A673 (cell line): Measurements from ENCODE around the gene CHMP2A. TPM values are rescaled to one million over a fixed set of nuclear protein-coding genes. Genes with fewer than 3 reads are reported as not detected.

Experiments
- BruUV-seq: library from RNA; stranded (reverse); fragments of 400-500 nt; replicated peaks from 2 replicates; lab custom pipeline; 2021; lab: Mats Ljungman, UMichigan
- CTCF ChIA-PET: fragments of 300-600 bp; sonication (Branson Sonifier 250); formaldehyde crosslinking; loops from one replicate; lab custom pipeline; 2022; ENCODE audit warnings: antibody characterized with exemption; lab: Charles Lee
- POLR2A ChIA-PET: fragments of 300-600 bp; sonication (Branson Sonifier 250); formaldehyde crosslinking; loops from one replicate; lab custom pipeline; 2022; ENCODE audit warnings: antibody characterized with exemption; ENCODE audit not compliant: low non-redundant PET; lab: Charles Lee
- DNase-seq: peaks from one replicate; pipeline ENCODE4 v3.0.0-alpha.2; 2015; ENCODE audit warnings: low spot score
- H3K27ac ChIP-seq: fragments of 200-600 bp; sonication (generic); 2 replicates; pipeline ENCODE4 v1.5.1; 2016; ENCODE audit warnings: mixed run types, low read depth, mild to moderate bottlenecking, mixed read lengths, antibody characterized with exemption, low read length; ENCODE audit not compliant: poor library complexity, severe bottlenecking
- H3K27me3 ChIP-seq: fragments of 200-600 bp; sonication (generic); replicated peaks from 2 replicates; pipeline ENCODE4 v1.6.1; 2017; ENCODE audit warnings: mixed run types, low read depth, mild to moderate bottlenecking, mixed read lengths, antibody characterized with exemption, low read length; ENCODE audit not compliant: insufficient read depth, poor library complexity
- H3K36me3 ChIP-seq: fragments of 200-600 bp; sonication (generic); 2 replicates; pipeline ENCODE4 v1.6.1; 2016; ENCODE audit warnings: mixed run types, mild to moderate bottlenecking, mixed read lengths, antibody characterized with exemption, low read length; ENCODE audit not compliant: insufficient read depth, poor library complexity, severe bottlenecking
- H3K4me1 ChIP-seq: fragments of 200-600 bp; sonication (generic); 2 replicates; pipeline ENCODE4 v1.6.1; 2017; ENCODE audit warnings: mixed run types, mild to moderate bottlenecking, mixed read lengths, antibody characterized with exemption, low read length; ENCODE audit not compliant: insufficient read depth, poor library complexity, severe bottlenecking
- H3K4me3 ChIP-seq: fragments of 200-600 bp; sonication (generic); 2 replicates; pipeline ENCODE4 v1.5.1; 2016; ENCODE audit warnings: low read depth, mixed run types, mild to moderate bottlenecking, mixed read lengths, low read length; ENCODE audit not compliant: poor library complexity, severe bottlenecking
- H3K9me3 ChIP-seq: fragments of 200-600 bp; sonication (generic); 2 replicates; pipeline ENCODE4 v1.6.1; 2016; ENCODE audit warnings: mixed run types, low read depth, mild to moderate bottlenecking, mixed read lengths, antibody characterized with exemption, low read length; ENCODE audit not compliant: poor library complexity, severe bottlenecking
- CTCF ChIP-seq: fragments of 300-800, 200-600 bp; sonication (generic); conservative IDR thresholded peaks from 2 replicates; pipeline ENCODE4 v1.5.1; 2017; ENCODE audit warnings: low read depth, mild to moderate bottlenecking, antibody characterized with exemption, low read length, moderate library complexity, mixed read lengths
- EZH2 ChIP-seq: fragments of 200-600 bp; sonication (generic); IDR thresholded peaks from 2 replicates; pipeline ENCODE4 v1.6.1; 2017; ENCODE audit warnings: borderline replicate concordance, low read depth, mild to moderate bottlenecking, mixed read lengths, antibody characterized with exemption, low read length; ENCODE audit not compliant: poor library complexity, severe bottlenecking
- intact Hi-C: fragments of 100-400 bp; cut with micrococcal nuclease; formaldehyde crosslinking; loops from one replicate; pipeline ENCODE4 v1.10.0; 2022; ENCODE audit not compliant: unreplicated experiment
- total RNA-seq: library from RNA; stranded (reverse); gene quantifications from 2 replicates; pipeline ENCODE4 v1.2.3, GENCODE V29; 2021

Gene CHMP2A
- total RNA-seq, 1 experiment from 2014 or later = 57.6 TPM

GRCh38 chr19:58584498-58585441, 29.9 kb upstream of the CHMP2A start:
- Histone ChIP-seq H3K27me3 (no peaks in the 10 kb centered on the region), H3K4me3 (no peak overlapping the region), H3K9me3 (no peaks in the 10 kb centered on the region), H3K27ac (no peak overlapping the region), H3K4me1 (peaks cover 3% of the 10 kb centered on the region), H3K36me3 (peaks cover 19% of the 10 kb centered on the region)
- BruUV-seq = no TSS peak
- intact Hi-C loops = no loop called here
- TF ChIP-seq EZH2 (no peak), CTCF (no peak)
- ChIA-PET CTCF (no interaction called here), POLR2A (no interaction called here)
- no peak for DNase-seq

- H3K4me1 ChIP-seq = peaks cover 13% of the 10 kb centered on the region
- H3K36me3 ChIP-seq = peaks cover 19% of the 10 kb centered on the region
- BruUV-seq = no TSS peak
- TF ChIP-seq EZH2 (no peak), CTCF (no peak)
- no peaks in the 10 kb centered on the region for H3K27me3 ChIP-seq
- DNase-seq = no peak
- H3K4me3 ChIP-seq = no peak overlapping the region
- intact Hi-C loops = no loop called here
- ChIA-PET POLR2A (no interaction called here), CTCF (no interaction called here)
- H3K9me3 ChIP-seq = no peaks in the 10 kb centered on the region
- no peak overlapping the region for H3K27ac ChIP-seq
These were observed 28.1 kb upstream of the CHMP2A start for GRCh38 chr19:58582985-58583384.

- DNase-seq = peak; percentile 85
- ChIA-PET POLR2A (no interaction called here), CTCF (no interaction called here)
- Histone ChIP-seq H3K36me3 (peaks cover 19% of the 10 kb centered on the region), H3K9me3 (no peaks in the 10 kb centered on the region), H3K27me3 (no peaks in the 10 kb centered on the region), H3K4me1 (peaks cover 13% of the 10 kb centered on the region), H3K27ac (peak overlapping the region; percentile 60), H3K4me3 (no peak overlapping the region)
- no TSS peak for BruUV-seq
- no peak for TF ChIP-seq EZH2
- peak; percentile 94 for TF ChIP-seq CTCF
- intact Hi-C loops = no loop called here
These were observed 26.6 kb upstream of the CHMP2A start for GRCh38 chr19:58581227-58582141.
